ENCODE results near the gene ELF3.

GRCh38 chr1:201990427-201990826 lies 20.0 kb upstream of the ELF3 start:
- TF ChIP-seq EZH2 (IDR thresholded peaks at IDR 0.05; ENCODE audit: borderline replicate concordance, control insufficient read depth, low read depth, low read length) (no peak), BHLHE40 (IDR thresholded peaks at IDR 0.05; ENCODE audit: borderline replicate concordance in 1 of 2, low read depth in 2 of 2, low read length in 1 of 2) (no peak), CTCF (IDR thresholded peaks at IDR 0.05 in 2 of 3, conservative IDR thresholded peaks at IDR 0.05 in 1 of 3; ENCODE audit: control insufficient read depth in 2 of 3, extremely low read depth in 1 of 3, insufficient read depth in 1 of 3, low read depth in 3 of 3, low read length in 3 of 3) (no peak), CBFB (IDR thresholded peaks at IDR 0.05; ENCODE audit: low read depth) (no peak), CREB1 (IDR thresholded peaks at IDR 0.05; ENCODE audit: low read depth) (no peak), POLR2AphosphoS5 (IDR thresholded peaks at IDR 0.05; ENCODE audit: low read length) (no peak), NFYA (IDR thresholded peaks at IDR 0.05; ENCODE audit: borderline replicate concordance, low read depth, low read length) (no peak), POLR2A (IDR thresholded peaks at IDR 0.05; ENCODE audit: low read depth, low read length) (no peak), BRCA1 (IDR thresholded peaks at IDR 0.05; ENCODE audit: low read depth, low read length) (no peak), TBL1XR1 (IDR thresholded peaks at IDR 0.05; ENCODE audit: low read depth, low read length) (no peak)
- TF ChIP-seq, protein P1, sequence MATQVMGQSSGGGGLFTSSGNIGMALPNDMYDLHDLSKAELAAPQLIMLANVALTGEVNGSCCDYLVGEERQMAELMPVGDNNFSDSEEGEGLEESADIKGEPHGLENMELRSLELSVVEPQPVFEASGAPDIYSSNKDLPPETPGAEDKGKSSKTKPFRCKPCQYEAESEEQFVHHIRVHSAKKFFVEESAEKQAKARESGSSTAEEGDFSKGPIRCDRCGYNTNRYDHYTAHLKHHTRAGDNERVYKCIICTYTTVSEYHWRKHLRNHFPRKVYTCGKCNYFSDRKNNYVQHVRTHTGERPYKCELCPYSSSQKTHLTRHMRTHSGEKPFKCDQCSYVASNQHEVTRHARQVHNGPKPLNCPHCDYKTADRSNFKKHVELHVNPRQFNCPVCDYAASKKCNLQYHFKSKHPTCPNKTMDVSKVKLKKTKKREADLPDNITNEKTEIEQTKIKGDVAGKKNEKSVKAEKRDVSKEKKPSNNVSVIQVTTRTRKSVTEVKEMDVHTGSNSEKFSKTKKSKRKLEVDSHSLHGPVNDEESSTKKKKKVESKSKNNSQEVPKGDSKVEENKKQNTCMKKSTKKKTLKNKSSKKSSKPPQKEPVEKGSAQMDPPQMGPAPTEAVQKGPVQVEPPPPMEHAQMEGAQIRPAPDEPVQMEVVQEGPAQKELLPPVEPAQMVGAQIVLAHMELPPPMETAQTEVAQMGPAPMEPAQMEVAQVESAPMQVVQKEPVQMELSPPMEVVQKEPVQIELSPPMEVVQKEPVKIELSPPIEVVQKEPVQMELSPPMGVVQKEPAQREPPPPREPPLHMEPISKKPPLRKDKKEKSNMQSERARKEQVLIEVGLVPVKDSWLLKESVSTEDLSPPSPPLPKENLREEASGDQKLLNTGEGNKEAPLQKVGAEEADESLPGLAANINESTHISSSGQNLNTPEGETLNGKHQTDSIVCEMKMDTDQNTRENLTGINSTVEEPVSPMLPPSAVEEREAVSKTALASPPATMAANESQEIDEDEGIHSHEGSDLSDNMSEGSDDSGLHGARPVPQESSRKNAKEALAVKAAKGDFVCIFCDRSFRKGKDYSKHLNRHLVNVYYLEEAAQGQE (IDR thresholded peaks at IDR 0.05; ENCODE audit: low read depth, low read length), result no peak
- TF ChIP-seq, protein P2, sequence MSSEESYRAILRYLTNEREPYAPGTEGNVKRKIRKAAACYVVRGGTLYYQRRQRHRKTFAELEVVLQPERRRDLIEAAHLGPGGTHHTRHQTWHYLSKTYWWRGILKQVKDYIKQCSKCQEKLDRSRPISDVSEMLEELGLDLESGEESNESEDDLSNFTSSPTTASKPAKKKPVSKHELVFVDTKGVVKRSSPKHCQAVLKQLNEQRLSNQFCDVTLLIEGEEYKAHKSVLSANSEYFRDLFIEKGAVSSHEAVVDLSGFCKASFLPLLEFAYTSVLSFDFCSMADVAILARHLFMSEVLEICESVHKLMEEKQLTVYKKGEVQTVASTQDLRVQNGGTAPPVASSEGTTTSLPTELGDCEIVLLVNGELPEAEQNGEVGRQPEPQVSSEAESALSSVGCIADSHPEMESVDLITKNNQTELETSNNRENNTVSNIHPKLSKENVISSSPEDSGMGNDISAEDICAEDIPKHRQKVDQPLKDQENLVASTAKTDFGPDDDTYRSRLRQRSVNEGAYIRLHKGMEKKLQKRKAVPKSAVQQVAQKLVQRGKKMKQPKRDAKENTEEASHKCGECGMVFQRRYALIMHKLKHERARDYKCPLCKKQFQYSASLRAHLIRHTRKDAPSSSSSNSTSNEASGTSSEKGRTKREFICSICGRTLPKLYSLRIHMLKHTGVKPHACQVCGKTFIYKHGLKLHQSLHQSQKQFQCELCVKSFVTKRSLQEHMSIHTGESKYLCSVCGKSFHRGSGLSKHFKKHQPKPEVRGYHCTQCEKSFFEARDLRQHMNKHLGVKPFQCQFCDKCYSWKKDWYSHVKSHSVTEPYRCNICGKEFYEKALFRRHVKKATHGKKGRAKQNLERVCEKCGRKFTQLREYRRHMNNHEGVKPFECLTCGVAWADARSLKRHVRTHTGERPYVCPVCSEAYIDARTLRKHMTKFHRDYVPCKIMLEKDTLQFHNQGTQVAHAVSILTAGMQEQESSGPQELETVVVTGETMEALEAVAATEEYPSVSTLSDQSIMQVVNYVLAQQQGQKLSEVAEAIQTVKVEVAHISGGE (CRISPR knock-in tag; IDR thresholded peaks at IDR 0.05), result no peak
